A549 treated with CORT108297 at 1 μM for 4 hours (cell line): Measurements from ENCODE around the gene NEK6. TPM values are rescaled to one million over a fixed set of nuclear protein-coding genes. Genes with fewer than 3 reads are reported as not detected.

Source experiments
- total RNA-seq: library from RNA; stranded (reverse); fragments of 200-300 nt; extraction: Qiagen RNA extraction; gene quantifications from 5 replicates; pipeline ENCODE4 v1.2.3, GENCODE V29; 2022

Gene NEK6
- 52.9 to 75.1 TPM (median 71.9 TPM) in 5 replicates for total RNA-seq

DNA sequence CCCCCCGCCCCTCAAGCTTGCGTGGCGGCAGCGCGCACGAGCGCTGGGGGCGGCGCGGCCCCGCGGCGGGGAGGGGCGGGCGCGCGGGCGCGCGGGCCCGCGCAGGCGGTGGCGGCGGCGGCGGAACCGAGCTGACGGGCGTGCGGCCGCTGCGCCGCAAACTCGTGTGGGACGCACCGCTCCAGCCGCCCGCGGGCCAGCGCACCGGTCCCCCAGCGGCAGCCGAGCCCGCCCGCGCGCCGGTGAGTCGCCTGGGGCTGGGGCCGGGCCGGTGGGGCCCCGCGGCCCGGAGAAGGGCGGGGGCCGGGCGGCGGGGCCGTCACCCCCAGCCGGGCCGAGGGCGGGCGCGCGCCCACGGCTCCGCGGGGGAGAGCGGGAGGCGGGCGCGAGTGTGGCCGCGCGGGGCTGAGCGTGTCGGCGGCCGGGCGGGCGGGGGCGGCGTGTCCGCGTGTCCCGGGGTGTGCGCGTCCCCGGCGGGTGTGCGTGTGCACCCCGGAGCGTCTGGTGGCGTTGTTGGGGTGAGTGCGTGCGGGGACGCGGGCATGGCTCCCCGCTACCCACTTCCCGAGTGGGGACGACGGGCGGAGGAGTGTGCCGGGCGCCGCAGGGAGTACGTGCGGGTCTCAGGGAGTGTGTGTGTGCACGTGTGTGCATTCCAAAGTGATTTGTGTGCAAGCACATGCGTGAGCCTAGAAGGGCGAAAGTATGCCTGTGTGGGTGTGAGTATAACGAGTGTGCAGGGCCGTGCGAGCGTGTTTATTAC, at the start of gene NEK6:
TSS of gene NEK6 (plus strand) at position 106 of the 763 bp plus-strand sequence. CDS start 44,016 bp downstream, outside the sequence.

Other genes starting within 250 kb of the NEK6 start
- 2.8 to 6.0 TPM (median 4.7 TPM) in 5 replicates for gene LHX2, start 246.2 kb upstream of the NEK6 start, total RNA-seq
- 304 to 354 TPM (median 321 TPM) in 5 replicates for gene PSMB7, start 157.5 kb downstream of the NEK6 start, total RNA-seq
- gene ADGRD2, start 192.5 kb downstream of the NEK6 start, total RNA-seq, result not detected in 5 replicates
- gene NR5A1, start 249.4 kb downstream of the NEK6 start, total RNA-seq, result 0.03 to 0.06 TPM (median 0.03 TPM) in 4 of 5 replicates, not detected in the other